ENCODE data around the gene IL4I1. TPM values are rescaled to one million over a fixed set of nuclear protein-coding genes. Genes with fewer than 3 reads are reported as not detected.

The IL4I1 gene
- total and polyA plus RNA-seq, 2 of the 4 experiments (the other 2 are of a cell fraction): 0.31 to 0.36 TPM

- H4K8ac ChIP-seq (ENCODE audit: low read depth in 2 of 2, low read length in 2 of 2): no peak overlapping the region
- H2AK5ac ChIP-seq (ENCODE audit: low read depth, low read length): no peak overlapping the region
- peaks cover 6% of the 10 kb centered on the region; the same call in 1 of the 2 replicates for H3K9me1 ChIP-seq (ENCODE audit: insufficient read depth, low read length)
- peaks cover 14 to 30% of the 10 kb centered on the region in 2 experiments for H3K79me1 ChIP-seq (ENCODE audit: low read depth in 1 of 2, low read length in 2 of 2)
- intact Hi-C loops (cut with micrococcal nuclease): no loop called here
- TF ChIP-seq MAFK (IDR thresholded peaks at IDR 0.05; ENCODE audit: low read depth, low read length) (no peak), CHD1 (IDR thresholded peaks at IDR 0.05; ENCODE audit: low read depth, low read length) (no peak), MAZ (IDR thresholded peaks at IDR 0.05; ENCODE audit: borderline replicate concordance, low read depth, low read length) (no peak), RCOR1 (IDR thresholded peaks at IDR 0.05; ENCODE audit: insufficient replicate concordance, low read length) (no peak), ELK1 (IDR thresholded peaks at IDR 0.05; ENCODE audit: borderline replicate concordance, low read depth, low read length) (no peak), CEBPB (IDR thresholded peaks at IDR 0.05; ENCODE audit: low read depth, low read length) (no peak)
- TF ChIP-seq, protein P1, sequence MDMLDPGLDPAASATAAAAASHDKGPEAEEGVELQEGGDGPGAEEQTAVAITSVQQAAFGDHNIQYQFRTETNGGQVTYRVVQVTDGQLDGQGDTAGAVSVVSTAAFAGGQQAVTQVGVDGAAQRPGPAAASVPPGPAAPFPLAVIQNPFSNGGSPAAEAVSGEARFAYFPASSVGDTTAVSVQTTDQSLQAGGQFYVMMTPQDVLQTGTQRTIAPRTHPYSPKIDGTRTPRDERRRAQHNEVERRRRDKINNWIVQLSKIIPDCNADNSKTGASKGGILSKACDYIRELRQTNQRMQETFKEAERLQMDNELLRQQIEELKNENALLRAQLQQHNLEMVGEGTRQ (IDR thresholded peaks at IDR 0.05; ENCODE audit: low read depth, low read length): no peak
- H3K36me3 ChIP-seq (ENCODE audit: control insufficient read depth, insufficient read depth, low read length): peaks cover 56% of the 10 kb centered on the region
- H3K56ac ChIP-seq (ENCODE audit: extremely low read depth, insufficient read depth, low read length): no peak overlapping the region
- no peaks in the 10 kb centered on the region for H3K27me3 ChIP-seq (ENCODE audit: control insufficient read depth, insufficient read depth, low read length)
- H2BK20ac ChIP-seq (ENCODE audit: low read depth, low read length): no peak overlapping the region
- no peak overlapping the region for H3K4me3 ChIP-seq (ENCODE audit: insufficient read depth, low read depth, low read length)
- WGBS, 2 experiments (ENCODE audit: extremely low coverage in 2 of 2, insufficient read length in 1 of 2): 100% methylated on average over 6 of the region's 17 CpGs; no CpG with 5 or more reads in 1 of the 2 experiments
- H3K14ac ChIP-seq (replicated peaks; ENCODE audit: low read depth, low read length): no peak overlapping the region
- dilution Hi-C loops (cut with HindIII; ENCODE audit: low sequenced_read_pairs, unreplicated experiment): no loop called here
- in situ Hi-C loops (cut with MboI; ENCODE audit: low sequenced_read_pairs): no loop called here
- no peak overlapping the region for H2BK5ac ChIP-seq (ENCODE audit: low read depth, low read length, poor library complexity, severe bottlenecking)
- no peak overlapping the region for H3K23ac ChIP-seq (ENCODE audit: low read depth, low read length)
- H3K4ac ChIP-seq (ENCODE audit: low read depth, low read length): no peak overlapping the region
- POLR2A ChIA-PET (ENCODE audit: unreplicated experiment): no interaction called here
- H3K9ac ChIP-seq (ENCODE audit: low read depth, low read length): no peak overlapping the region
- no peaks in the 10 kb centered on the region; the same call in 1 of the 2 replicates for H4K20me1 ChIP-seq (ENCODE audit: insufficient read depth, low read length)
- CTCF ChIA-PET: no interaction called here
- peaks cover 4% of the 10 kb centered on the region for H3K4me1 ChIP-seq (ENCODE audit: control insufficient read depth, insufficient read depth, low read length)
- H3K27ac ChIP-seq (ENCODE audit: insufficient read depth, low read length): no peak overlapping the region
- H2AFZ ChIP-seq (replicated peaks; ENCODE audit: low read length, poor library complexity): no peak overlapping the region
- no peak overlapping the region for H4K5ac ChIP-seq (ENCODE audit: low read depth, low read length)
- DNase-seq (no peak), ATAC-seq (ENCODE audit: low read depth) (no peak)
- no peak overlapping the region for H3K18ac ChIP-seq (ENCODE audit: low read depth, low read length)
- H2BK120ac ChIP-seq (ENCODE audit: low read depth, low read length): no peak overlapping the region
- H4K91ac ChIP-seq (ENCODE audit: insufficient read depth, low read depth, low read length): no peak overlapping the region
- peaks cover 6% of the 10 kb centered on the region; the same call in 1 of the 2 replicates for H3K9me3 ChIP-seq (ENCODE audit: control insufficient read depth, insufficient read depth, low read length)
- no peak overlapping the region for H2BK15ac ChIP-seq (ENCODE audit: low read depth, low read length)
- no TSS peak for BruUV-seq (replicated peaks)
- H3K4me2 ChIP-seq (ENCODE audit: low read depth, low read length): no peak overlapping the region
- no peak overlapping the region for H2AK9ac ChIP-seq (replicated peaks; ENCODE audit: low read depth, low read length, poor library complexity)
Measured at GRCh38 chr19:49881186-49881585, 15.5 kb downstream of the IL4I1 start.
